WTC11 (cell line): Measurements from ENCODE around the gene RPL35A.

Source experiments
- NR3C1 ChIP-seq: sonication (generic); formaldehyde crosslinking; conservative IDR thresholded peaks from 2 replicates; pipeline ENCODE4 v1.8.1; 2023; ENCODE audit warnings: low read depth, mild to moderate bottlenecking, missing genetic modification reagents
- TF ChIP-seq, protein P1 (sequence below): fragments of 200-600 bp; IDR thresholded peaks from 2 replicates; pipeline ENCODE4 v1.8.0; 2022; ENCODE audit warnings: antibody characterized with exemption
- TF ChIP-seq, protein P2 (sequence below): sonication (generic); formaldehyde crosslinking; IDR thresholded peaks from 2 replicates; pipeline ENCODE4 v1.8.1; 2023; ENCODE audit warnings: mild to moderate bottlenecking, missing genetic modification reagents, borderline replicate concordance

DNA sequence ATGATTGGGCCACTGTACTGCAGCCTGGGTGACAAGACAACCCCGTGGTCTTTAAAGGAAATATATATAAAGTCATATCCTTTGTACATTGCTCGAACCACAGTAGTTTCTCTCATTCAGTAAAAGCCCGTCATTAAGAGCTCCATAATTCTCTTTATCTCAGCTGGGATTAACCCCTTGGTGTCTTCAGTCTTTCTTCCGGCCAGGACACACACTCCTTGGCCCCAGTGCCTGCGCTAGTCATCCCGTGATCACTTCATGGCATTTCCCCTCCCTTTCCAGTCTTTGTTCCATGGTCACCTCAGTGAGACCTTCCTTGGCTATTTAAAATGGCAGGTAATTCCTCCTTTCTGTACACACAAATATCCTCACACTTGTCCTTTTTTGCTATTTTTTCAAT lies 3.3 kb downstream of the RPL35A start:
- TF ChIP-seq, protein P1, sequence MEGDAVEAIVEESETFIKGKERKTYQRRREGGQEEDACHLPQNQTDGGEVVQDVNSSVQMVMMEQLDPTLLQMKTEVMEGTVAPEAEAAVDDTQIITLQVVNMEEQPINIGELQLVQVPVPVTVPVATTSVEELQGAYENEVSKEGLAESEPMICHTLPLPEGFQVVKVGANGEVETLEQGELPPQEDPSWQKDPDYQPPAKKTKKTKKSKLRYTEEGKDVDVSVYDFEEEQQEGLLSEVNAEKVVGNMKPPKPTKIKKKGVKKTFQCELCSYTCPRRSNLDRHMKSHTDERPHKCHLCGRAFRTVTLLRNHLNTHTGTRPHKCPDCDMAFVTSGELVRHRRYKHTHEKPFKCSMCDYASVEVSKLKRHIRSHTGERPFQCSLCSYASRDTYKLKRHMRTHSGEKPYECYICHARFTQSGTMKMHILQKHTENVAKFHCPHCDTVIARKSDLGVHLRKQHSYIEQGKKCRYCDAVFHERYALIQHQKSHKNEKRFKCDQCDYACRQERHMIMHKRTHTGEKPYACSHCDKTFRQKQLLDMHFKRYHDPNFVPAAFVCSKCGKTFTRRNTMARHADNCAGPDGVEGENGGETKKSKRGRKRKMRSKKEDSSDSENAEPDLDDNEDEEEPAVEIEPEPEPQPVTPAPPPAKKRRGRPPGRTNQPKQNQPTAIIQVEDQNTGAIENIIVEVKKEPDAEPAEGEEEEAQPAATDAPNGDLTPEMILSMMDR: no peak
- TF ChIP-seq, protein P2, sequence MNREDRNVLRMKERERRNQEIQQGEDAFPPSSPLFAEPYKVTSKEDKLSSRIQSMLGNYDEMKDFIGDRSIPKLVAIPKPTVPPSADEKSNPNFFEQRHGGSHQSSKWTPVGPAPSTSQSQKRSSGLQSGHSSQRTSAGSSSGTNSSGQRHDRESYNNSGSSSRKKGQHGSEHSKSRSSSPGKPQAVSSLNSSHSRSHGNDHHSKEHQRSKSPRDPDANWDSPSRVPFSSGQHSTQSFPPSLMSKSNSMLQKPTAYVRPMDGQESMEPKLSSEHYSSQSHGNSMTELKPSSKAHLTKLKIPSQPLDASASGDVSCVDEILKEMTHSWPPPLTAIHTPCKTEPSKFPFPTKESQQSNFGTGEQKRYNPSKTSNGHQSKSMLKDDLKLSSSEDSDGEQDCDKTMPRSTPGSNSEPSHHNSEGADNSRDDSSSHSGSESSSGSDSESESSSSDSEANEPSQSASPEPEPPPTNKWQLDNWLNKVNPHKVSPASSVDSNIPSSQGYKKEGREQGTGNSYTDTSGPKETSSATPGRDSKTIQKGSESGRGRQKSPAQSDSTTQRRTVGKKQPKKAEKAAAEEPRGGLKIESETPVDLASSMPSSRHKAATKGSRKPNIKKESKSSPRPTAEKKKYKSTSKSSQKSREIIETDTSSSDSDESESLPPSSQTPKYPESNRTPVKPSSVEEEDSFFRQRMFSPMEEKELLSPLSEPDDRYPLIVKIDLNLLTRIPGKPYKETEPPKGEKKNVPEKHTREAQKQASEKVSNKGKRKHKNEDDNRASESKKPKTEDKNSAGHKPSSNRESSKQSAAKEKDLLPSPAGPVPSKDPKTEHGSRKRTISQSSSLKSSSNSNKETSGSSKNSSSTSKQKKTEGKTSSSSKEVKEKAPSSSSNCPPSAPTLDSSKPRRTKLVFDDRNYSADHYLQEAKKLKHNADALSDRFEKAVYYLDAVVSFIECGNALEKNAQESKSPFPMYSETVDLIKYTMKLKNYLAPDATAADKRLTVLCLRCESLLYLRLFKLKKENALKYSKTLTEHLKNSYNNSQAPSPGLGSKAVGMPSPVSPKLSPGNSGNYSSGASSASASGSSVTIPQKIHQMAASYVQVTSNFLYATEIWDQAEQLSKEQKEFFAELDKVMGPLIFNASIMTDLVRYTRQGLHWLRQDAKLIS: no peak
- TF ChIP-seq NR3C1 (CRISPR knock-in tag): no peak
